ENCODE results near the gene B4GALNT1. TPM values are rescaled to one million over a fixed set of nuclear protein-coding genes. Genes with fewer than 3 reads are reported as not detected.
"Not testable (repeated sequence)": the region's sequence is repeated elsewhere in the genome, so short reads cannot be mapped to it uniquely, and the experiment has no call there.

B4GALNT1 gene
- total RNA-seq, 3 donors from 2014 or later (not counting 1 experiment from before 2014, with no cell fraction given): 0.38 to 0.59 (median 0.48) TPM

DNA sequence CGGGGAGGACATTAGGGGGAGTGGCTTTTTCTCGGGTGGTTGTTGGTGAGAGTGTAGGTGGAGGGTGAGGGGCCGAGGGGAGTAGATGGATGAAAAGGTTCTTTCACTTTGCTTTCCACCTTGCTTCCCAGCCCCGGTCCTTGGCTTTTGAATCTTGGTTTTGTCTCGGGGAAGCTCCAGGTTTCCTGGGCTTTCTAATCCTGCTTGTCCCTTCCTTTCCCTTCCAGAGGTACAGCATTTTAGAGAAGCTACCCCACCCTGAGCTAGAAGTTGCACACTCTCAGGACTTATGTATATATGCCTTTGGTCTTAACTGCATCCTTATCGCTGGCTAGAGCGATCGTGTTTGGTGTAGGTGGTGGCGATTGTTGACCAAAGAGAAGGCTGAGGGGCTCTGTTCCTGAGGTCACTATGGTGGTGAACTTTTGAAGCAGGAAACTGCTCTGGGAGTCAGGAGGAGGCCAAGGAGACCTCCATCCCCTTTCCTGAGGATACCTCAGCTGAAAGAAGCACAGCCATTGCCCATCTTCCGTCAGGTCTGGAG, 41.1 kb downstream of the B4GALNT1 start:
- ATAC-seq: no peak
- Mint-ChIP-seq H3K4me3 (peak overlapping the region; percentile 92), H3K27ac (peak overlapping the region; percentile 81 to 92), H3K27me3 (ENCODE audit: low read depth in 2 of 2) (no peaks in the 10 kb centered on the region), H3K9me3 (no peaks in the 10 kb centered on the region), H3K4me1 (peaks cover 36 to 39% of the 10 kb centered on the region in 2 donors), H3K36me3 (peaks cover 5% of the 10 kb centered on the region)
- peak overlapping the region; percentile 86 for H3K4me3 ChIP-seq (ENCODE audit: low read length)
- no peaks in the 10 kb centered on the region for H3K9me3 ChIP-seq (ENCODE audit: control insufficient read depth, insufficient read depth, low read length)
- H3K36me3 ChIP-seq (ENCODE audit: control insufficient read depth, insufficient read depth, low read length): peaks cover 15% of the 10 kb centered on the region
- peaks cover 3% of the 10 kb centered on the region for H3K27me3 ChIP-seq (ENCODE audit: control insufficient read depth, insufficient read depth, low read length)
- DNase-seq: no peak
- 64% methylated on average over 10 of the region's 10 CpGs for WGBS (ENCODE audit: insufficient coverage)
- peaks cover 23% of the 10 kb centered on the region for H3K4me1 ChIP-seq (ENCODE audit: control insufficient read depth, insufficient read depth, low read length)
- intact Hi-C loops (cut with micrococcal nuclease): loop anchor here (2.0 to 5.0 kb wide), 2 partner anchors 13 to 150 kb away; partner anchors contain the start of gene DTX3
- peak overlapping the region; percentile 67 for H3K27ac ChIP-seq (ENCODE audit: low read length)
- TF ChIP-seq, protein P1, sequence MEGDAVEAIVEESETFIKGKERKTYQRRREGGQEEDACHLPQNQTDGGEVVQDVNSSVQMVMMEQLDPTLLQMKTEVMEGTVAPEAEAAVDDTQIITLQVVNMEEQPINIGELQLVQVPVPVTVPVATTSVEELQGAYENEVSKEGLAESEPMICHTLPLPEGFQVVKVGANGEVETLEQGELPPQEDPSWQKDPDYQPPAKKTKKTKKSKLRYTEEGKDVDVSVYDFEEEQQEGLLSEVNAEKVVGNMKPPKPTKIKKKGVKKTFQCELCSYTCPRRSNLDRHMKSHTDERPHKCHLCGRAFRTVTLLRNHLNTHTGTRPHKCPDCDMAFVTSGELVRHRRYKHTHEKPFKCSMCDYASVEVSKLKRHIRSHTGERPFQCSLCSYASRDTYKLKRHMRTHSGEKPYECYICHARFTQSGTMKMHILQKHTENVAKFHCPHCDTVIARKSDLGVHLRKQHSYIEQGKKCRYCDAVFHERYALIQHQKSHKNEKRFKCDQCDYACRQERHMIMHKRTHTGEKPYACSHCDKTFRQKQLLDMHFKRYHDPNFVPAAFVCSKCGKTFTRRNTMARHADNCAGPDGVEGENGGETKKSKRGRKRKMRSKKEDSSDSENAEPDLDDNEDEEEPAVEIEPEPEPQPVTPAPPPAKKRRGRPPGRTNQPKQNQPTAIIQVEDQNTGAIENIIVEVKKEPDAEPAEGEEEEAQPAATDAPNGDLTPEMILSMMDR (IDR thresholded peaks at IDR 0.05): no peak

DNA sequence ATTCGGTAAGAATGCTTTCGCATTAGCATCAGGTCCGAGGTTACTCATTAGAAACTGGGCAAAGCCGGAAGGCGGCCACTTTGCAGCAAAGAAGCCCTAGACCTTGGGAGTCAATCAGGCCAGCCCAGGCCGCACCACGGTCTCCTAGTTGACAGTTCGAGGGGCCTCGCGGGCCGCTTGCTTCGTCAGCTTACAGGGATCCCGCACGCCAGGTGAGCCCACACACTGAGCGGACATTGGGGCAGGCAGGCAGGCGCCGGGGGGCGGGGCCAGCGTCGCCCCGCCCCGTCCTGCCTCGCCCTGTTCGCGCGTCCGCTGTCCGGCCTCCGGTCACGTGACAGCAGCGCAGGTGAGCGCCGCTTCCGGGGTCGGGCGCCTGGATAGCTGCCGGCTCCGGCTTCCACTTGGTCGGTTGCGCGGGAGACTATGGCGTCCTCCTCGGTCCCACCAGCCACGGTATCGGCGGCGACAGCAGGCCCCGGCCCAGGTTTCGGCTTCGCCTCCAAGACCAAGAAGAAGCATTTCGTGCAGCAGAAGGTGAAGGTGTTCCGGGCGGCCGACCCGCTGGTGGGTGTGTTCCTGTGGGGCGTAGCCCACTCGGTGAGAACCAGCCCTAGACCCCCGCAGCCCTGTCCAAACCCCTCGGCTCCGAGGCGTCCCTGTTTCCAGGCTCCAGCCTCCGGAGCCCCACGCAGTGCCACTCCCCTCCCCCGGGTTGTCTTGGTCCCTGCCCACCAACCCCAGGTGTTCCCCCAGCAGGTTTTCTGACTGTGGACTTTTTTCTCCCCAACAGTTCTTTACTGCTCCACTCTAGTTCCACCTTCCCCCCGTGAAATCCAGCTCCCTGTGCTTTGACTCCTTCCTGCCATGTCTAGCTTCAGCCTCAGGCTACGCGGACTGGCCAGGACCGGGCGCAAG, 41.9 kb downstream of the B4GALNT1 start, which contains the start of gene PIP4K2C:
Gene PIP4K2C, plus strand, starts transcription at position 329 of the 918 bp plus-strand sequence. Its CDS starts 98 bp downstream, at position 427.
- Histone ChIP-seq H3K36me3 (ENCODE audit: control insufficient read depth, insufficient read depth, low read length) (peaks cover 10% of the 10 kb centered on the region), H3K9me3 (ENCODE audit: control insufficient read depth, insufficient read depth, low read length) (no peaks in the 10 kb centered on the region), H3K27me3 (ENCODE audit: control insufficient read depth, insufficient read depth, low read length) (peaks cover 3% of the 10 kb centered on the region), H3K27ac (ENCODE audit: low read length) (peak within 1 kb of the TSS; percentile 72), H3K4me3 (ENCODE audit: low read length) (peak within 1 kb of the TSS; percentile 86), H3K4me1 (ENCODE audit: control insufficient read depth, insufficient read depth, low read length) (peaks cover 23% of the 10 kb centered on the region)
- WGBS (ENCODE audit: insufficient coverage): 1% methylated on average over 69 of the region's 69 CpGs
- Mint-ChIP-seq H3K27ac (peak within 1 kb of the TSS; percentile 81 to 92), H3K36me3 (no peaks in the 10 kb centered on the region), H3K27me3 (ENCODE audit: low read depth in 2 of 2) (no peaks in the 10 kb centered on the region), H3K9me3 (no peaks in the 10 kb centered on the region), H3K4me1 (peaks cover 36 to 39% of the 10 kb centered on the region in 2 donors), H3K4me3 (peak within 1 kb of the TSS; percentile 92)
- ATAC-seq (peak; percentile 93 to 96 (median 93)), DNase-seq (peak; percentile 68 to 92)
- intact Hi-C loops (cut with micrococcal nuclease): loop anchor here (2.0 to 5.0 kb wide), 2 partner anchors 14 to 151 kb away; partner anchors contain the start of gene DTX3
- TF ChIP-seq, protein P1 (IDR thresholded peaks at IDR 0.05): no peak

DNA sequence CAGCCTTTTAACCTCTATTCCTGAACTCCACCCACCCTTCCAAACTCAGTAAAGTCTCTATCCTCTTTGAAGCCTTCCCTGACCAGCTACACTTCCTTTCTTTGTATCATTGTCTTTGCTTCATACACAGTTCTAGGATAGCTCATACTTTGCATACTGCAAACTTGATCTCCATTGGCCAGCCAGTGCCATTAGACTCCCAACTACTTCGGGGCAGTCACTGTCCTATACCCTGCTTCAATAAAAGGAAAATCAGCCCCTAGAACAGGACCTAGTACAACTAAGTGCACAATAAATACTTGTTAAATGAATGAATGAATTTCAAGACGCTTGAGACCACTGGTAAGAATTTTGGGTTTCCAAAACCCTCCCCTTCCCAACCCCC, 42.5 kb downstream of the B4GALNT1 start:
- 20% methylated on average over 2 of the region's 2 CpGs for WGBS (ENCODE audit: insufficient coverage)
- DNase-seq: no peak
- intact Hi-C loops (cut with micrococcal nuclease): loop anchor here (2.0 to 5.0 kb wide), 2 partner anchors 14 to 152 kb away; partner anchors contain the start of gene DTX3

DNA sequence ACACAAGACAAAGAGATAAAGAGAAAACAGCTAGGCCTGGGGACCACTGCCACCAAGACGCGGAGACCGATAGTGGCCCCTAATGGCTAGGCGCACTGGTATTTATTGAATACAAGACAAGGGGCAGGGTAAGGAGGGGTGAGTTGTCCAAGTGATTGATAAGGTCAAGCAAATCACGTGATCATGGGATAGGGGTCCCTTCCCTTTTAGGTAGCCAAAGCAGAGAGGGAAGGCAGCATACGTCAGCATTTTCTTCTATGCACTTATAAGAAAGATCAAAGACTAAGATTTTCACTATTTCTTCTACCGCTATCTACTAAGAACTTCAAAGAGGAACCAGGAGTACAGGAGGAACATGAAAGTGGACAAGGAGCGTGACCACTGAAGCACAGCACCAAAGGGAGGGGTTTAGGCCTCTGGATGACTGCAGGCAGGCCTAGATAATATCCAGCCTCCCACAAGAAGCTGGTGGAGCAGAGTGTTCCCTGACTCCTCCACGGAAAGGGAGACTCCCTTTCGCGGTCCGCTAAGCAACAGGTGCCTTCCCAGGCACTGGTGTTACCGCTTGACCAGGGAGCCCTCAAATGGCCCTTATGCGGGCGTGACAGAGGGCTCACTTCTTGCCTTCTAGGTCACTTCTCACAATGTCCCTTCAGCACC, 43.9 kb downstream of the B4GALNT1 start:
- H3K27me3 Mint-ChIP-seq (ENCODE audit: low read depth in 2 of 2); H3K4me3 Mint-ChIP-seq; H3K27ac Mint-ChIP-seq; ATAC-seq; H3K36me3 Mint-ChIP-seq; intact Hi-C loops (cut with micrococcal nuclease); H3K9me3 ChIP-seq (ENCODE audit: control insufficient read depth, insufficient read depth, low read length); H3K4me3 ChIP-seq (ENCODE audit: low read length); H3K27ac ChIP-seq (ENCODE audit: low read length); H3K9me3 Mint-ChIP-seq; H3K36me3 ChIP-seq (ENCODE audit: control insufficient read depth, insufficient read depth, low read length); H3K27me3 ChIP-seq (ENCODE audit: control insufficient read depth, insufficient read depth, low read length): not testable (repeated sequence)
- peaks cover 23% of the 10 kb centered on the region for H3K4me1 ChIP-seq (ENCODE audit: control insufficient read depth, insufficient read depth, low read length)
- peaks cover 32 to 36% of the 10 kb centered on the region in 2 donors for H3K4me1 Mint-ChIP-seq
- 92% methylated on average over 15 of the region's 15 CpGs for WGBS (ENCODE audit: insufficient coverage)
- DNase-seq: peak in 1 of 2 donors; percentile 1

More for the DNA sequence above, 42.5 kb downstream of the B4GALNT1 start:
- Mint-ChIP-seq H3K27ac (peak overlapping the region; percentile 81 to 92), H3K9me3 (no peaks in the 10 kb centered on the region), H3K4me1 (peaks cover 36 to 39% of the 10 kb centered on the region in 2 donors), H3K4me3 (peak overlapping the region; percentile 92), H3K36me3 (no peaks in the 10 kb centered on the region), H3K27me3 (ENCODE audit: low read depth in 2 of 2) (peaks cover 0 to 3% of the 10 kb centered on the region in 2 donors)
- H3K9me3 ChIP-seq (ENCODE audit: control insufficient read depth, insufficient read depth, low read length): no peaks in the 10 kb centered on the region
- peaks cover 4% of the 10 kb centered on the region for H3K36me3 ChIP-seq (ENCODE audit: control insufficient read depth, insufficient read depth, low read length)
- H3K4me1 ChIP-seq (ENCODE audit: control insufficient read depth, insufficient read depth, low read length): peaks cover 23% of the 10 kb centered on the region
- TF ChIP-seq, protein P1 (IDR thresholded peaks at IDR 0.05): no peak
- peaks cover 3% of the 10 kb centered on the region for H3K27me3 ChIP-seq (ENCODE audit: control insufficient read depth, insufficient read depth, low read length)
- H3K4me3 ChIP-seq (ENCODE audit: low read length): peak overlapping the region; percentile 86
- no peak for ATAC-seq
- peak overlapping the region; percentile 72 for H3K27ac ChIP-seq (ENCODE audit: low read length)
